Nephron progenitor cell (in vitro differentiated cells): ENCODE data around the gene G6PC2.
"Not testable (repeated sequence)": the region's sequence is repeated elsewhere in the genome, so short reads cannot be mapped to it uniquely, and the experiment has no call there.

ENCODE experiments used
- DNase-seq: peaks from one replicate; pipeline ENCODE4 v3.0.0; 2021
- H3K27ac Mint-ChIP-seq: 2 replicates; pipeline ENCODE4 v1.8.0; 2021; ENCODE audit warnings: mild to moderate bottlenecking, moderate library complexity, mixed read lengths
- H3K27me3 Mint-ChIP-seq: 2 replicates; pipeline ENCODE4 v1.8.0; 2021; ENCODE audit warnings: mild to moderate bottlenecking, low read depth, mixed read lengths; ENCODE audit not compliant: poor library complexity
- H3K36me3 Mint-ChIP-seq: 2 replicates; pipeline ENCODE4 v1.8.0; 2021; ENCODE audit warnings: low read depth, mixed read lengths
- H3K4me1 Mint-ChIP-seq: 2 replicates; pipeline ENCODE4 v1.8.0; 2021; ENCODE audit warnings: mixed read lengths
- H3K4me3 Mint-ChIP-seq: 2 replicates; pipeline ENCODE4 v1.8.0; 2021; ENCODE audit warnings: mild to moderate bottlenecking, moderate library complexity, mixed read lengths
- H3K9me3 Mint-ChIP-seq: 2 replicates; pipeline ENCODE4 v1.8.0; 2021; ENCODE audit warnings: mild to moderate bottlenecking, moderate library complexity, mixed read lengths
- TF ChIP-seq, protein P1 (sequence below): fragments of 200-600 bp; sonication (generic); IDR thresholded peaks from 2 replicates; pipeline ENCODE4 v1.5.0; 2021; ENCODE audit warnings: antibody characterized with exemption

G6PC2 gene

DNA sequence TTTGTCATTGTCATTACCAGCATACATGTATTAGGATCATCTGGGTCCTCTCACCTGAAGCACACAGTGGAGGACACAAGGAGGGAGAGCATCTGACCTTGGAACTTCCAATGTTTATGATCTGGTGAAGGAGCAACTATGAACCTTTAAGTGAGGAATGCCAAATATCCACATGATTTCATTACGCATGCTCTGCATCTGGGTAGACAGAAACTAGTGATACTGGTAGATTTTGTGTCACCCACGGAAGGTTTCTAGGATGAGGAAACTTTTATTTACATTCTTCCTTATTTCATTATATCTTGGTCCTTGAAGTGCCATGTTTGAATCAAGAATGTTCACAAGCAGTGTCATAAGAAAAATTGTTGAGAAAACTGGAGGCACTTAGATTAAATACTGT, 42.9 kb upstream of the G6PC2 start:
- Mint-ChIP-seq H3K4me3 (no peak overlapping the region), H3K27ac (no peak overlapping the region), H3K36me3 (peaks cover 41% of the 10 kb centered on the region), H3K4me1 (no peaks in the 10 kb centered on the region), H3K27me3 (no peaks in the 10 kb centered on the region), H3K9me3 (no peaks in the 10 kb centered on the region)
- DNase-seq = no peak
- TF ChIP-seq, protein P1, sequence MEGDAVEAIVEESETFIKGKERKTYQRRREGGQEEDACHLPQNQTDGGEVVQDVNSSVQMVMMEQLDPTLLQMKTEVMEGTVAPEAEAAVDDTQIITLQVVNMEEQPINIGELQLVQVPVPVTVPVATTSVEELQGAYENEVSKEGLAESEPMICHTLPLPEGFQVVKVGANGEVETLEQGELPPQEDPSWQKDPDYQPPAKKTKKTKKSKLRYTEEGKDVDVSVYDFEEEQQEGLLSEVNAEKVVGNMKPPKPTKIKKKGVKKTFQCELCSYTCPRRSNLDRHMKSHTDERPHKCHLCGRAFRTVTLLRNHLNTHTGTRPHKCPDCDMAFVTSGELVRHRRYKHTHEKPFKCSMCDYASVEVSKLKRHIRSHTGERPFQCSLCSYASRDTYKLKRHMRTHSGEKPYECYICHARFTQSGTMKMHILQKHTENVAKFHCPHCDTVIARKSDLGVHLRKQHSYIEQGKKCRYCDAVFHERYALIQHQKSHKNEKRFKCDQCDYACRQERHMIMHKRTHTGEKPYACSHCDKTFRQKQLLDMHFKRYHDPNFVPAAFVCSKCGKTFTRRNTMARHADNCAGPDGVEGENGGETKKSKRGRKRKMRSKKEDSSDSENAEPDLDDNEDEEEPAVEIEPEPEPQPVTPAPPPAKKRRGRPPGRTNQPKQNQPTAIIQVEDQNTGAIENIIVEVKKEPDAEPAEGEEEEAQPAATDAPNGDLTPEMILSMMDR = no peak

DNA sequence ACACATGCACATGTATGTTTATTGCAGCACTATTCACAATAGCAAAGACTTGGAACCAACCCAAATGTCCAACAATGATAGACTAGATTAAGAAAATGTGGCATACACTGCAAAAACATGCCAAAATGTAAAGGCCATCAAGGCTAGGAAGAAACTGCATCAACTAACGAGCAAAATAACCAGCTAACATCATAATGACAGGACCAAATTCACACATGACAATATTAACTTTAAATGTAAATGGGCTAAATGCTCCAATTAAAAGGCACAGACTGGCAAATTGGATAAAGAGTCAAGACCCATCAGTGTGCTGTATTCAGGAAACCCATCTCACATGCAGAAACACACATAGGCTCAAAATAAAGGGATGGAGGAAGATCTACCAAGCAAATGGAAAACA, 33.9 kb upstream of the G6PC2 start:
- H3K4me1 Mint-ChIP-seq, H3K4me3 Mint-ChIP-seq, DNase-seq, H3K27me3 Mint-ChIP-seq, H3K27ac Mint-ChIP-seq: not testable (repeated sequence)
- H3K36me3 Mint-ChIP-seq = peaks cover 74% of the 10 kb centered on the region
- H3K9me3 Mint-ChIP-seq = peaks cover 44% of the 10 kb centered on the region

DNA sequence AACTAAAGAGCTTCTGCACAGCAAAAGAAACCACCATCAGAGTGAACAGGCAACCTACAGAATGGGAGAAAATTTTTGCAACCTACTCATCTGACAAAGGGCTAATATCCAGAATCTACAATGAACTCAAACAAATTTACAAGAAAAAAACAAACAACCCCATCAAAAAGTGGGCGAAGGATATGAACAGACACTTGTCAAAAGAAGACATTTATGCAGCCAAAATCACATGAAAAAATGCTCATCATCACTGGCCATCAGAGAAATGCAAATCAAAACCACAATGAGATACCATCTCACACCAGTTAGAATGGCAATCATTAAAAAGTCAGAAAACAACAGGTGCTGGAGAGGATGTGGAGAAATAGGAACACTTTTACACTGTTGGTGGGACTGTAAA, 30.7 kb upstream of the G6PC2 start:
- Mint-ChIP-seq H3K36me3 (peaks cover 69% of the 10 kb centered on the region), H3K9me3 (peaks cover 40% of the 10 kb centered on the region)
- DNase-seq, H3K27me3 Mint-ChIP-seq, H3K4me1 Mint-ChIP-seq, H3K27ac Mint-ChIP-seq, H3K4me3 Mint-ChIP-seq: not testable (repeated sequence)

DNA sequence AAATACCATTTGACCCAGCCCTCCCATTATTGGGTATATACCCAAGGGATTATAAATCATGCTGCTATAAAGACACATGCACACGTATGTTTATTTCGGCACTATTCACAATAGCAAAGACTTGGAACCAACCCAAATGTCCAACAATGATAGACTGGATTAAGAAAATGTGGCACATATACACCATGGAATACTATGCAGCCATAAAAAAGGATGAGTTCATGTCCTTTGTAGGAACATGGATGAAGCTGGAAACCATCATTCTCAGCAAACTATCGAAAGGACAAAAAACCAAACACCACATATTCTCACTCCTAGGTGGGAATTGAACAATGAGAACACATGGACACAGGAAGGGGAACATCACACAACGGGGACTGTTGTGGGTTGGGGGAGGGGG, 30.3 kb upstream of the G6PC2 start:
- Mint-ChIP-seq H3K9me3 (peaks cover 36% of the 10 kb centered on the region), H3K36me3 (peaks cover 65% of the 10 kb centered on the region)
- not testable (repeated sequence) for H3K4me3 Mint-ChIP-seq, DNase-seq, H3K27me3 Mint-ChIP-seq, H3K27ac Mint-ChIP-seq, H3K4me1 Mint-ChIP-seq

DNA sequence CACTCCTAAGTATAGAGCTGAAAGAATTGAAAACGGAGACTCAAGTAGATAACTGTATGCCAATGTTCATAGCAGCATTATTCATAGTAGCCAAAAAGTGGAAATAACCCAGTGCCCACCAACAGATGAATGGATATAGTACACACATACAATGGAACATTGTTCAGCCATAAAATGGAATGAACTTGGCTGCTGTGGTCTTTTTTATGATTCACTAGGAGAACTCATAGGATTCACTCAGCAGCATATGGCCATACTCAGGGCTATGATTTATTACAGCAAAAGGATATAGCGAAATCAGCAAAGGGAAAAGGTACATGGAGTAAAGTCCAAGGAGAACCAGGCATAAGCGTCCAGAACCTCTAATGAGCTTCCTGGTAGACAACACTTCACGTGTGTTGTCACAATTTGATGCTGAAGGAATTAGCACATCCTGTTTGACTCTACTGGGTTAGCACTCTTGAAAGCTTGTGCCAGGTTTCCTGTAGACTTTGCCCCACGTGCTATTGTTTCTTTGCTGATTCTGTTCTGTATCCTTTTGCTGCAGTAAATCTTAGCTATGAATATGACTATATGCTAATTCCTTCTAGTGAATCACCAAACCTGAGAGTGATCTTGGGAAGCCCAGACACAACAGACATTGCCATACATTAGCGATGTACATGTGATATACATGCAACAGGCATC, 26.6 kb upstream of the G6PC2 start:
- no peak for DNase-seq
- Mint-ChIP-seq H3K36me3 (peaks cover 39% of the 10 kb centered on the region), H3K4me3 (no peak overlapping the region), H3K4me1 (no peaks in the 10 kb centered on the region), H3K9me3 (peaks cover 9% of the 10 kb centered on the region), H3K27ac (no peak overlapping the region), H3K27me3 (no peaks in the 10 kb centered on the region)
- TF ChIP-seq, protein P1 = no peak

DNA sequence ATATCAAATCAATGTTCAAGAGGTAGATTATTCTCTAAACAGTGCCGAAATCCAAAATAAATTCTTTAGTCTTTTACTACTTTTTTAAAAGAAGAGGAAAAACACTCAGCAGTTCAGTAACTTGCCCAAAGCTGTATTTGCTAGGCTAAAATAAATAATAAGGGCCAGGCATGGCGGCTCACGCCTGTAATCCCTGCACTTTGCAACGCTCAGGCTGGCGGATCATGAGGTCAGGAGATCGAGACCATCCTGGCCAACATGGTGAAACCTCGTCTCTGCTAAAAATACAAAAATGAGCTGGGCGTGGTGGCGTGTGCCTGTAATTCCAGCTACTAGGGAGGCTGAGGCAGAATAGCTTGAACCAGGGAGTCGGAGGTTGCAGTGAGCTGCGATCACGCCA, 18.9 kb upstream of the G6PC2 start:
- not testable (repeated sequence) for H3K4me3 Mint-ChIP-seq, H3K27me3 Mint-ChIP-seq, H3K9me3 Mint-ChIP-seq, H3K27ac Mint-ChIP-seq, DNase-seq, H3K4me1 Mint-ChIP-seq
- peaks cover 52% of the 10 kb centered on the region for H3K36me3 Mint-ChIP-seq

DNA sequence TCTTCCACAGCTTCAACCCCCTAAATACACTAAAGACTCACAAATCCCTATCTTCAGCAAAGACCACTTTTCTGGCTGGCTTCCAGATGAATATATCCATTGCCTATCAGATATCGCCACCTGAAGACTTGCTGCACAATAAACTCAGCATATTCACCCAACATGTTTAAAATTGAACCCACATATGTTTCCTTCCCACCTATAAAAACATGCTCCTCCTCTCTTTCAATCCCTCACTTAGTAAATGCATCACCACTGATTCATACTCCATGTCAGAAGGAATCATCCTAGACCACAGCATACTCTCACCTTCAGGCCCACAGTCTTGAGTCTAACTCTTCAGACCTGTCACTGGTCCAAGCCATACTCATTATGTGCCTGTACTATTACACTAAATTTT, 16.1 kb upstream of the G6PC2 start:
- Mint-ChIP-seq H3K4me3 (no peak overlapping the region), H3K27me3 (no peaks in the 10 kb centered on the region), H3K27ac (no peak overlapping the region), H3K36me3 (peaks cover 55% of the 10 kb centered on the region), H3K4me1 (peaks cover 10% of the 10 kb centered on the region), H3K9me3 (no peaks in the 10 kb centered on the region)
- no peak for DNase-seq
- TF ChIP-seq, protein P1 = no peak

DNA sequence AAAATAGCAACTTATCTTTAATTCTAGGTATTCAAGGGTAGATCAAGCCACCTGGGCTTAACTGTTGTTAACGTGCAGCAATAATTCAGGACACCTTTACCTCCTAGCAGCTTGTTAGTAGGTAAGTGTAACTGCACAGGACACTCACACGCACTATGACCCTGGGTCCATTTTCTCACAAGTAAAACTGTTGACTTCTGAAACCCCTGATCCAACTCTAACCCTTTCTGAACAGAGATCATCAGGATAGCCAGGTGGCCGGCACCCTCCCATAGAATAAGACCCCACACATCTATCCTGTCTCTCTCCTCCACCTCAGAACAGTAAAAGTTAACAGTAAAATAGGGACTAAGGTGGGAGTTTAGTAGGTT, 11.5 kb upstream of the G6PC2 start:
- DNase-seq = no peak
- Mint-ChIP-seq H3K4me1 (peaks cover 19% of the 10 kb centered on the region), H3K36me3 (peaks cover 30% of the 10 kb centered on the region), H3K4me3 (peak overlapping the region; percentile 97), H3K27me3 (peaks cover 18% of the 10 kb centered on the region), H3K27ac (no peak overlapping the region), H3K9me3 (no peaks in the 10 kb centered on the region)
- TF ChIP-seq, protein P1 = no peak
